Measurements from ENCODE around the gene MRPS9. TPM values are rescaled to one million over a fixed set of nuclear protein-coding genes. Genes with fewer than 3 reads are reported as not detected.

Gene MRPS9
- total and polyA plus RNA-seq, 2 experiments from 2014 or later, result 64.7 to 78.9 TPM

- Histone ChIP-seq H3K4me3 (peak overlapping the region; percentile 82), H3K27me3 (ENCODE audit: insufficient read depth) (peaks cover 6% of the 10 kb centered on the region; the same call in 1 of the 2 replicates), H3K4me2 (peak overlapping the region; percentile 78), H3K27ac (ENCODE audit: low read depth) (no peak overlapping the region), H2AFZ (peak overlapping the region; percentile 94), H3F3A (replicated peaks; ENCODE audit: low read depth) (no peaks in the 10 kb centered on the region), H4K20me1 (replicated peaks; ENCODE audit: insufficient read depth) (no peaks in the 10 kb centered on the region; the same call in 1 of the 2 replicates), H3K4me1 (ENCODE audit: insufficient read depth) (peaks cover 7% of the 10 kb centered on the region; the same call in 1 of the 2 replicates), H3K9me2 (ENCODE audit: insufficient read depth) (no peaks in the 10 kb centered on the region), H3K36me3 (ENCODE audit: insufficient read depth) (no peaks in the 10 kb centered on the region), H3K79me2 (replicated peaks; ENCODE audit: insufficient read depth) (0 out of 2 replicates have a peak, but pooled peaks cover 4% of the 10 kb centered on the region)
- Mint-ChIP-seq H3K27ac (no peak overlapping the region; the same call in 1 of the 2 replicates), H3K4me3 (peak overlapping the region; percentile 93), H3K4me1 (peaks cover 17% of the 10 kb centered on the region), H3K27me3 (ENCODE audit: insufficient read depth, low read depth, poor library complexity) (peaks cover 23% of the 10 kb centered on the region), H3K36me3 (ENCODE audit: low read depth) (no peaks in the 10 kb centered on the region), H3K9me3 (no peaks in the 10 kb centered on the region)
- TF ChIP-seq JUNB (IDR thresholded peaks at IDR 0.05; ENCODE audit: unreplicated experiment) (no peak), POLR2AphosphoS5 (IDR thresholded peaks at IDR 0.05; ENCODE audit: low read depth) (peak; percentile 67), CTCF (conservative IDR thresholded peaks at IDR 0.05; ENCODE audit: low read depth in 2 of 2) (no peak)
- DNase-seq (ENCODE audit: low spot score) (peak; percentile 71), ATAC-seq (peak; percentile 76)
Measured at GRCh38 chr2:105143467-105144151, 105.7 kb downstream of the MRPS9 start.

- 0 out of 2 replicates have a peak, but pooled peaks cover 4% of the 10 kb centered on the region for H3K9me2 ChIP-seq (ENCODE audit: insufficient read depth)
- H3K27ac ChIP-seq (ENCODE audit: low read depth), result no peak overlapping the region
- H3K4me1 ChIP-seq (ENCODE audit: insufficient read depth), result peaks cover 7% of the 10 kb centered on the region; the same call in 1 of the 2 replicates
- H3K79me2 ChIP-seq (replicated peaks; ENCODE audit: insufficient read depth), result 0 out of 2 replicates have a peak, but pooled peaks cover 4% of the 10 kb centered on the region
- Mint-ChIP-seq H3K36me3 (ENCODE audit: low read depth) (no peaks in the 10 kb centered on the region), H3K4me3 (peak overlapping the region; percentile 82), H3K27ac (no peak overlapping the region), H3K9me3 (no peaks in the 10 kb centered on the region), H3K4me1 (peaks cover 17% of the 10 kb centered on the region), H3K27me3 (ENCODE audit: insufficient read depth, low read depth, poor library complexity) (peaks cover 23% of the 10 kb centered on the region)
- peaks cover 6% of the 10 kb centered on the region; the same call in 1 of the 2 replicates for H3K27me3 ChIP-seq (ENCODE audit: insufficient read depth)
- DNase-seq (ENCODE audit: low spot score) (no peak), ATAC-seq (peak; percentile 22)
- peak overlapping the region; percentile 78 for H3K4me2 ChIP-seq
- no peaks in the 10 kb centered on the region for H3F3A ChIP-seq (replicated peaks; ENCODE audit: low read depth)
- H3K4me3 ChIP-seq, result peak overlapping the region; percentile 82
- H3K36me3 ChIP-seq (ENCODE audit: insufficient read depth), result no peaks in the 10 kb centered on the region
- H4K20me1 ChIP-seq (replicated peaks; ENCODE audit: insufficient read depth), result no peaks in the 10 kb centered on the region; the same call in 1 of the 2 replicates
- peak overlapping the region; percentile 85; the same call in 1 of the 2 replicates for H2AFZ ChIP-seq
- no peak for TF ChIP-seq EZH2 (IDR thresholded peaks at IDR 0.05; ENCODE audit: low read depth, unreplicated experiment)
- TF ChIP-seq EZH2phosphoT487 (IDR thresholded peaks at IDR 0.05; ENCODE audit: unreplicated experiment), result no peak
- TF ChIP-seq STAT1 (IDR thresholded peaks at IDR 0.05; ENCODE audit: unreplicated experiment), result no peak
- TF ChIP-seq ZNF114 (CRISPR knock-in tag; IDR thresholded peaks at IDR 0.05), result no peak
- TF ChIP-seq POLR2AphosphoS5 (IDR thresholded peaks at IDR 0.05; ENCODE audit: low read depth), result no peak
- TF ChIP-seq ZNF331 (CRISPR knock-in tag; IDR thresholded peaks at IDR 0.05; ENCODE audit: low read depth), result no peak
- no peak for TF ChIP-seq CTCF (conservative IDR thresholded peaks at IDR 0.05; ENCODE audit: low read depth in 2 of 2)
- no peak for TF ChIP-seq CREB1 (CRISPR knock-in tag; IDR thresholded peaks at IDR 0.05; ENCODE audit: low read depth)
- no peak for TF ChIP-seq REST (IDR thresholded peaks at IDR 0.05; ENCODE audit: unreplicated experiment)
Measured at GRCh38 chr2:105144152-105144940, 106.5 kb downstream of the MRPS9 start.

Data from GM23338 (cell line).